ENCODE measurements around the gene CDK8. TPM values are rescaled to one million over a fixed set of nuclear protein-coding genes. Genes with fewer than 3 reads are reported as not detected.

Gene CDK8
- total RNA-seq, 2 donors from 2014 or later, result 29.4 to 33.1 TPM

- no peak for DNase-seq
- Histone ChIP-seq H3K4me1 (ENCODE audit: control insufficient read depth, insufficient read depth, low read length) (no peaks in the 10 kb centered on the region), H3K9ac (ENCODE audit: extremely low read depth, low read length, poor library complexity, severe bottlenecking) (no peak overlapping the region), H3K27ac (ENCODE audit: low read depth, low read length) (no peak overlapping the region), H3K36me3 (ENCODE audit: control insufficient read depth, insufficient read depth, low read length) (no peaks in the 10 kb centered on the region), H3K9me3 (ENCODE audit: control insufficient read depth, low read length) (peaks cover 10% of the 10 kb centered on the region), H3K4me3 (ENCODE audit: low read length) (no peak overlapping the region), H3K27me3 (ENCODE audit: control insufficient read depth, insufficient read depth, low read length, poor library complexity, severe bottlenecking) (no peaks in the 10 kb centered on the region)
- H3K9me3 Mint-ChIP-seq, result no peaks in the 10 kb centered on the region
- H3K4me3 Mint-ChIP-seq, result no peak overlapping the region
- TF ChIP-seq CTCF (conservative IDR thresholded peaks at IDR 0.05), result no peak
- no peaks in the 10 kb centered on the region for H3K27me3 Mint-ChIP-seq (ENCODE audit: insufficient read depth)
- no peak overlapping the region for H3K27ac Mint-ChIP-seq
- no peaks in the 10 kb centered on the region for H3K36me3 Mint-ChIP-seq (ENCODE audit: low read depth)
- peaks cover 11% of the 10 kb centered on the region for H3K4me1 Mint-ChIP-seq
- WGBS, 2 experiments (ENCODE audit: insufficient coverage in 1 of 2, insufficient read length in 1 of 2), result 95 to 100% methylated on average over 1 to 3 of the region's 3 CpGs
Observed at GRCh38 chr13:26324294-26324693, 70.4 kb downstream of the CDK8 start.

- H3K4me1 ChIP-seq (ENCODE audit: control insufficient read depth, insufficient read depth, low read length), result no peaks in the 10 kb centered on the region
- H3K36me3 Mint-ChIP-seq (ENCODE audit: low read depth), result peaks cover 2% of the 10 kb centered on the region
- no peaks in the 10 kb centered on the region for H3K27me3 ChIP-seq (ENCODE audit: control insufficient read depth, insufficient read depth, low read length, poor library complexity, severe bottlenecking)
- no peak overlapping the region for H3K4me3 ChIP-seq (ENCODE audit: low read length)
- no peaks in the 10 kb centered on the region for H3K9me3 Mint-ChIP-seq
- H3K27ac Mint-ChIP-seq, result no peak overlapping the region
- H3K9ac ChIP-seq (ENCODE audit: extremely low read depth, low read length, poor library complexity, severe bottlenecking), result no peak overlapping the region
- no peak for DNase-seq
- H3K4me1 Mint-ChIP-seq, result peaks cover 11% of the 10 kb centered on the region
- H3K4me3 Mint-ChIP-seq, result no peak overlapping the region
- H3K9me3 ChIP-seq (ENCODE audit: control insufficient read depth, low read length), result peaks cover 10% of the 10 kb centered on the region
- no peaks in the 10 kb centered on the region for H3K27me3 Mint-ChIP-seq (ENCODE audit: insufficient read depth)
- no peak for TF ChIP-seq CTCF (conservative IDR thresholded peaks at IDR 0.05)
- H3K27ac ChIP-seq (ENCODE audit: low read depth, low read length), result no peak overlapping the region
- no peaks in the 10 kb centered on the region for H3K36me3 ChIP-seq (ENCODE audit: control insufficient read depth, insufficient read depth, low read length)
Observed at GRCh38 chr13:26324867-26325266, 70.9 kb downstream of the CDK8 start.

- Histone ChIP-seq H3K9me3 (ENCODE audit: control insufficient read depth, low read length) (peaks cover 10% of the 10 kb centered on the region), H3K27me3 (ENCODE audit: control insufficient read depth, insufficient read depth, low read length, poor library complexity, severe bottlenecking) (no peaks in the 10 kb centered on the region), H3K9ac (ENCODE audit: extremely low read depth, low read length, poor library complexity, severe bottlenecking) (no peak overlapping the region), H3K4me3 (ENCODE audit: low read length) (no peak overlapping the region), H3K4me1 (ENCODE audit: control insufficient read depth, insufficient read depth, low read length) (no peaks in the 10 kb centered on the region), H3K36me3 (ENCODE audit: control insufficient read depth, insufficient read depth, low read length) (no peaks in the 10 kb centered on the region), H3K27ac (ENCODE audit: low read depth, low read length) (no peak overlapping the region)
- H3K27ac Mint-ChIP-seq, result no peak overlapping the region
- TF ChIP-seq CTCF (conservative IDR thresholded peaks at IDR 0.05), result no peak
- H3K9me3 Mint-ChIP-seq, result no peaks in the 10 kb centered on the region
- H3K27me3 Mint-ChIP-seq (ENCODE audit: insufficient read depth), result no peaks in the 10 kb centered on the region
- DNase-seq, result no peak
- 88 to 100% methylated on average over 1 of the region's 1 CpG for WGBS, 2 experiments (ENCODE audit: insufficient coverage in 1 of 2, insufficient read length in 1 of 2)
- H3K4me3 Mint-ChIP-seq, result no peak overlapping the region
- peaks cover 6% of the 10 kb centered on the region for H3K36me3 Mint-ChIP-seq (ENCODE audit: low read depth)
- H3K4me1 Mint-ChIP-seq, result peaks cover 11% of the 10 kb centered on the region
Observed at GRCh38 chr13:26325876-26326275, 71.9 kb downstream of the CDK8 start.

All from endodermal cell (in vitro differentiated cells).